Endothelial cell of umbilical vein (primary cell): ENCODE data around the gene MGAT5.

Experiments used
- EZH2 ChIP-seq: IDR thresholded peaks from 2 replicates; pipeline ENCODE4 v1.6.1; 2012; ENCODE audit warnings: borderline replicate concordance, low read depth, mild to moderate bottlenecking, moderate library complexity, low read length, inconsistent platforms; ENCODE audit not compliant: severe bottlenecking
- FOS ChIP-seq: IDR thresholded peaks from 2 replicates; pipeline ENCODE4 v1.6.1; 2011; ENCODE audit warnings: mild to moderate bottlenecking, low read length, moderate library complexity, borderline replicate concordance; ENCODE audit not compliant: insufficient read depth
- JUN ChIP-seq: IDR thresholded peaks from 2 replicates; pipeline ENCODE4 v1.6.1; 2011; ENCODE audit warnings: borderline replicate concordance, low read depth; ENCODE audit not compliant: insufficient read length, insufficient read depth
- MYC ChIP-seq: IDR thresholded peaks from one replicate; pipeline ENCODE4 v1.6.1; 2011; ENCODE audit warnings: mild to moderate bottlenecking, low read depth, low read length
- POLR2A ChIP-seq: IDR thresholded peaks from 2 replicates; pipeline ENCODE4 v1.6.1; 2012; ENCODE audit warnings: low read depth, mild to moderate bottlenecking, control low read depth, low read length
- POLR2AphosphoS5 ChIP-seq: IDR thresholded peaks from 2 replicates; pipeline ENCODE4 v1.6.1; 2012; ENCODE audit warnings: low read depth, mild to moderate bottlenecking, control low read depth, low read length, moderate library complexity; ENCODE audit not compliant: insufficient read depth
- TF ChIP-seq, protein P1 (sequence below), 2 donors: IDR thresholded peaks; 1 replicate in 1 of 2; 2 replicates in 1 of 2; pipeline ENCODE4 v1.5.1; 2011; ENCODE audit warnings: low read length in 2 of 2, mild to moderate bottlenecking in 2 of 2, moderate library complexity in 2 of 2, control low read depth in 1 of 2, inconsistent platforms in 1 of 2, low read depth in 1 of 2; ENCODE audit not compliant: insufficient read depth in 1 of 2; ENCODE audit errors: extremely low read depth in 1 of 2
- TF ChIP-seq, protein P2 (sequence below): IDR thresholded peaks from 2 replicates; pipeline ENCODE4 v1.6.1; 2011; ENCODE audit not compliant: insufficient read depth, insufficient read length

GRCh38 chr2:134308474-134309385, 54.9 kb downstream of the MGAT5 start:
- TF ChIP-seq POLR2AphosphoS5 (no peak), POLR2A (no peak), EZH2 (no peak), JUN (no peak), FOS (no peak), MYC (no peak)
- TF ChIP-seq, protein P1, sequence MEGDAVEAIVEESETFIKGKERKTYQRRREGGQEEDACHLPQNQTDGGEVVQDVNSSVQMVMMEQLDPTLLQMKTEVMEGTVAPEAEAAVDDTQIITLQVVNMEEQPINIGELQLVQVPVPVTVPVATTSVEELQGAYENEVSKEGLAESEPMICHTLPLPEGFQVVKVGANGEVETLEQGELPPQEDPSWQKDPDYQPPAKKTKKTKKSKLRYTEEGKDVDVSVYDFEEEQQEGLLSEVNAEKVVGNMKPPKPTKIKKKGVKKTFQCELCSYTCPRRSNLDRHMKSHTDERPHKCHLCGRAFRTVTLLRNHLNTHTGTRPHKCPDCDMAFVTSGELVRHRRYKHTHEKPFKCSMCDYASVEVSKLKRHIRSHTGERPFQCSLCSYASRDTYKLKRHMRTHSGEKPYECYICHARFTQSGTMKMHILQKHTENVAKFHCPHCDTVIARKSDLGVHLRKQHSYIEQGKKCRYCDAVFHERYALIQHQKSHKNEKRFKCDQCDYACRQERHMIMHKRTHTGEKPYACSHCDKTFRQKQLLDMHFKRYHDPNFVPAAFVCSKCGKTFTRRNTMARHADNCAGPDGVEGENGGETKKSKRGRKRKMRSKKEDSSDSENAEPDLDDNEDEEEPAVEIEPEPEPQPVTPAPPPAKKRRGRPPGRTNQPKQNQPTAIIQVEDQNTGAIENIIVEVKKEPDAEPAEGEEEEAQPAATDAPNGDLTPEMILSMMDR (IDR thresholded peaks at IDR 0.05; ENCODE audit: extremely low read depth in 1 of 2, insufficient read depth in 1 of 2, low read depth in 1 of 2, low read length in 2 of 2): no peak
- TF ChIP-seq, protein P2, sequence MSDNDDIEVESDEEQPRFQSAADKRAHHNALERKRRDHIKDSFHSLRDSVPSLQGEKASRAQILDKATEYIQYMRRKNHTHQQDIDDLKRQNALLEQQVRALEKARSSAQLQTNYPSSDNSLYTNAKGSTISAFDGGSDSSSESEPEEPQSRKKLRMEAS: no peak
